Gastrocnemius medialis (tissue), 4 donors: Measurements from ENCODE around the gene MINDY4. TPM values are rescaled to one million over a fixed set of nuclear protein-coding genes. Genes with fewer than 3 reads are reported as not detected.

Experiments used
- ATAC-seq, 2 donors: fragments of 150-250 bp; one replicate each; pipeline ENCODE4 v1.9.1; 2016
- DNase-seq, 2 donors: peaks; one replicate each; pipeline ENCODE4 v3.0.0-alpha.2; 2019
- H3K27ac ChIP-seq, 4 donors: fragments of 200-600 bp; sonication (generic); 1 replicate in 1 of 4; 2 replicates in 3 of 4; pipeline ENCODE4 v1.5.1; 2016 to 2018; ENCODE audit warnings: mild to moderate bottlenecking in 2 of 4, moderate library complexity in 1 of 4
- H3K27me3 ChIP-seq, 3 donors: fragments of 200-600 bp; sonication (generic) in 2 of 3; 1 replicate in 1 of 3; 2 replicates in 2 of 3; pipeline versions ENCODE4 v1.5.1 to v1.6.0; 2016 to 2019; ENCODE audit warnings: mild to moderate bottlenecking in 1 of 3, moderate library complexity in 1 of 3
- H3K36me3 ChIP-seq, 2 donors: fragments of 200-600 bp; sonication (generic) in 1 of 2; one replicate each; pipeline ENCODE4 v1.5.1; 2017 to 2018
- H3K4me1 ChIP-seq, 2 donors: fragments of 200-600 bp; sonication (generic) in 1 of 2; one replicate each; pipeline ENCODE4 v1.5.1; 2016 to 2017; ENCODE audit warnings: mild to moderate bottlenecking in 2 of 2
- H3K4me3 ChIP-seq, 4 donors: fragments of 200-600 bp; sonication (generic) in 3 of 4; 1 replicate in 1 of 4; 2 replicates in 3 of 4; pipeline ENCODE4 v1.5.1; 2016 to 2019; ENCODE audit warnings: mild to moderate bottlenecking in 2 of 4
- H3K9me3 ChIP-seq, 3 donors: fragments of 200-600 bp; sonication (generic) in 2 of 3; 1 replicate in 1 of 3; 2 replicates in 2 of 3; pipeline ENCODE4 v1.5.1; 2016 to 2019
- CTCF ChIP-seq, 5 experiments: fragments of 450-650 bp in 3 of 5; fragments of 200-600 bp in 2 of 5; sonication (generic) in 2 of 5; IDR thresholded peaks in 4 of 5; conservative IDR thresholded peaks in 1 of 5; 1 replicate in 4 of 5; 2 replicates in 1 of 5; pipeline ENCODE4 v1.5.1; 2016 to 2019; ENCODE audit warnings: antibody characterized with exemption in 5 of 5, mild to moderate bottlenecking in 3 of 5, moderate library complexity in 3 of 5
- POLR2A ChIP-seq, 2 donors: fragments of 450-650 bp; IDR thresholded peaks; one replicate each; pipeline ENCODE4 v1.6.1; 2017; ENCODE audit warnings: antibody characterized with exemption in 2 of 2, mild to moderate bottlenecking in 2 of 2, moderate library complexity in 2 of 2
- in situ Hi-C, 4 donors: fragments of 200-750 bp; cut with MboI; loops; one replicate each; pipeline versions ENCODE4 v1.15.0 to v1.8.0; 2017; ENCODE audit warnings: low sequenced_read_pairs in 4 of 4
- intact Hi-C: fragments of 100-400 bp; cut with DNase I; formaldehyde crosslinking; loops from one replicate; pipeline ENCODE4 v1.15.1; 2023; ENCODE audit warnings: low total_unique reads
- total RNA-seq, 4 donors: library from RNA; depleted of rRNA; stranded (reverse); fragments of >200 nt; gene quantifications; one replicate each; pipeline versions ENCODE4 v1.1.0 to v1.2.3, GENCODE V29; 2016

Gene MINDY4
- total RNA-seq, 4 donors from 2014 or later, result 1.4 to 4.3 (median 3.0) TPM

GRCh38 chr7:30931161-30931928 lies 160.1 kb downstream of the MINDY4 start:
- no peak overlapping the region for H3K4me3 ChIP-seq
- intact Hi-C loops, result loop anchor here (10.0 kb wide), 1 partner anchor 127 kb away; no protein-coding TSS in a partner anchor
- no peaks in the 10 kb centered on the region for H3K36me3 ChIP-seq
- DNase-seq (no peak), ATAC-seq (peak; percentile 52 to 68)
- peaks cover 13 to 18% of the 10 kb centered on the region in 2 donors for H3K4me1 ChIP-seq
- H3K9me3 ChIP-seq, result no peaks in the 10 kb centered on the region
- H3K27ac ChIP-seq, result peak overlapping the region in 2 of 4 donors; percentile 30 to 43
- in situ Hi-C loops, result no loop called here
- no peak for TF ChIP-seq POLR2A (IDR thresholded peaks at IDR 0.05)
- no peak for TF ChIP-seq CTCF (IDR thresholded peaks at IDR 0.05 in 4 of 5, conservative IDR thresholded peaks at IDR 0.05 in 1 of 5)
- H3K27me3 ChIP-seq, result no peaks in the 10 kb centered on the region

DNA sequence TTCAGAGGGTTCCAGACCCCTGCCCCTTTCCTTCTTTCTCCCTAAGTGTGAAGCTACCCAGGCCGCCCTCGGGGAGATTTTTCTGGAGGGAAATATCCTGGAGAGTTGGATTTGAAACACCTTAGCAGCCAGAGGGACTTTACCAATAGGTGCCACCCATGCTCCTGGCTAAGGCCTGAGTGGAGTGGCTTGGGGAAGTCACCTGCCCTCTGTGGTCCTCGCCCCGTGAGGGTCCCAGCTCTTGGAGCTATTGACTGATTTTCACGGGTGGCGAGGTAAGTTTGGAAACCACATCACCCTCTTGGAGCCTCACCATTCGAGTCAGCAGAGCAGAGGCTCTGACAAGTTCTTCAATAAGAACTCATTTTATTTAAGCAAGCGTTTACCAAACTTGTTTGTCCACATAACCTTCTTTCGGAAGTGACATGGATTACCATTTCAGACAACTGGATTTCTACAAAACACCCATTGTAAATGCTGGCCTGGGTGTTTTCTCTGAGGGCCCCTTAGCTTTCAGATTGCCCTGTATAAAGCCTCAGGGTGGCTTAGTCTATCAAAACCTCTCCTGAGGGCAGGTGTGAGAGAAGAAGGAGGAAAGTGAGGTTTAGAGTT lies 160.8 kb downstream of the MINDY4 start:
- H3K4me3 ChIP-seq, result no peak overlapping the region

GRCh38 chr7:30932562-30932961 lies 161.3 kb downstream of the MINDY4 start:
- no peaks in the 10 kb centered on the region for H3K27me3 ChIP-seq
- DNase-seq, result no peak
- no peak for ATAC-seq
- H3K4me3 ChIP-seq, result no peak overlapping the region
- H3K4me1 ChIP-seq, result peaks cover 13 to 18% of the 10 kb centered on the region in 2 donors
- H3K27ac ChIP-seq, result no peak overlapping the region
- intact Hi-C loops, result loop anchor here (10.0 kb wide), 1 partner anchor 128 kb away; no protein-coding TSS in a partner anchor
- in situ Hi-C loops, result no loop called here
- H3K9me3 ChIP-seq, result no peaks in the 10 kb centered on the region
- H3K36me3 ChIP-seq, result no peaks in the 10 kb centered on the region
- TF ChIP-seq CTCF (IDR thresholded peaks at IDR 0.05 in 4 of 5, conservative IDR thresholded peaks at IDR 0.05 in 1 of 5), result no peak
- TF ChIP-seq POLR2A (IDR thresholded peaks at IDR 0.05), result no peak

More for the DNA sequence above, 160.8 kb downstream of the MINDY4 start:
- peaks cover 13 to 18% of the 10 kb centered on the region in 2 donors for H3K4me1 ChIP-seq
- H3K27ac ChIP-seq, result no peak overlapping the region
- in situ Hi-C loops (no loop called here), intact Hi-C loops (loop anchor here (10.0 kb wide), 1 partner anchor 127 kb away; no protein-coding TSS in a partner anchor)
- H3K27me3 ChIP-seq, result no peaks in the 10 kb centered on the region
- no peak for ATAC-seq
- no peaks in the 10 kb centered on the region for H3K9me3 ChIP-seq
- no peak for DNase-seq
- TF ChIP-seq POLR2A (IDR thresholded peaks at IDR 0.05), result no peak
- TF ChIP-seq CTCF (IDR thresholded peaks at IDR 0.05 in 4 of 5, conservative IDR thresholded peaks at IDR 0.05 in 1 of 5), result no peak
- no peaks in the 10 kb centered on the region for H3K36me3 ChIP-seq

- intact Hi-C loops, result loop anchor here (10.0 kb wide), 1 partner anchor 129 kb away; no protein-coding TSS in a partner anchor
- no peak overlapping the region for H3K4me3 ChIP-seq
Observed at GRCh38 chr7:30933124-30933974, 162.1 kb downstream of the MINDY4 start.

More at GRCh38 chr7:30933124-30933974, 162.1 kb downstream of the MINDY4 start:
- H3K27ac ChIP-seq, result no peak overlapping the region
- no peaks in the 10 kb centered on the region for H3K9me3 ChIP-seq
- H3K27me3 ChIP-seq, result peaks cover 0 to under 1% (median 0%) of the 10 kb centered on the region in 3 donors
- no peak for DNase-seq
- in situ Hi-C loops, result no loop called here
- ATAC-seq, result no peak
- no peaks in the 10 kb centered on the region for H3K36me3 ChIP-seq
- TF ChIP-seq CTCF (IDR thresholded peaks at IDR 0.05 in 4 of 5, conservative IDR thresholded peaks at IDR 0.05 in 1 of 5), result no peak
- H3K4me1 ChIP-seq, result peaks cover 13 to 18% of the 10 kb centered on the region in 2 donors
